Stimulated activated CD8-positive, alpha-beta memory T cell treated with anti-CD3 and anti-CD28 coated beads, Interleukin-7, amount 100 ng/mL, for 48 hours (primary cell): ENCODE results near the gene BRD4.
A peak's percentile ranks its signal among the peaks of the same experiment; 100 is the strongest.

Experiments
- DNase-seq, 2 donors: peaks; one replicate each; pipeline ENCODE4 v3.0.0-alpha.2; 2020; ENCODE audit warnings: low read depth in 1 of 2; ENCODE audit errors: extremely low read depth in 1 of 2

BRD4 gene

GRCh38 chr19:15268192-15268927 is 64.0 kb downstream of the BRD4 start:
- no peak for DNase-seq

DNA sequence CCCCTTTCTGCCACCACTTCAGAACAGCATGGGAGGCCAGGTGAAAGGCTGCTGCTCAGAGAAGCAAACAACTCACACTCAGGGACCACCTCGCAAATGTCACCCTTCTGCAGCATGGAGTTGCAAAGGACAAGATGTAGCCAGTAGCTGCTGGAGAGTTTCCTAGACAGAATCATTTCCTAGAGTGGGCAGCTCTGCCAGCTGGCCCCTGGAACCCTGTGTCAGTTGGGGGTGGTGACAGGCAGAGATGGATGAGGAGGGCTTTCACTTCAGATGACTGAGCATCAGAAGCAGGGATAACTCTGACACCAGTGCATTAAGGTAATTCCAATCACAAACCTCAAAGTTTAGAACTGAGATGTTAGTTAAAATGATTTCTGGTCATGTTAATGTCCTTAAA is 65.7 kb downstream of the BRD4 start:
- DNase-seq, result no peak

- DNase-seq, result no peak
These were observed 66.5 kb downstream of the BRD4 start for GRCh38 chr19:15265850-15266248.

DNA sequence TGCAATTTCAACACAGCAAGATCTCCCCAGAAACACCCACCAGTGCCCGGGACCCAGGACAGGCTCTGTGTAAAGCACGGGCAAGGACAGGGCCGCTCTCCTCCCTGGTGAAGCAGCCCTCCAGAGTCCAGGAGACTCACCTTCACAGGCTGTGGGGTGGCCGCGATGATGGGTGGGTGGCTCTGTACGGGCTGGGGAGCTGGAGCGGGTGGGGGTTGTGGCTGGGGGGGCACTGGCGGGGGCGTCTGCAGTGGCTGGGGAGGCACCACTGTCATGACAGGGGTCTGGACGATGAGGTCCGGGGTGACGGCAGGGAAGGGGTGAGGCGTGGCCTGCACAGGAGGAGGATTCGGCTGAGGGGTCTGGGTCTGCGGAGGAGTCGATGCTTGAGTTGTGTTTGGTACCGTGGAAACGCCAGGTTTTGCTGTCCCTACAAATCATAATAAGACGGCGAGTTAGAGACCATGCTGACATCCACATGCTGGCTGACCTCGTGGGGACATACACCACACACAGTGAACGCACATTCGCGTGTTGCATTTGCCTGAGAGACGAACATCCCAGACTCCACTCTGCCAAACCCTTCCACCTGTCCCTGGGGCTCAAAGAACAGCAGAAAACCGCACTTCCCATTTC is 67.0 kb downstream of the BRD4 start:
- DNase-seq, result no peak

DNA sequence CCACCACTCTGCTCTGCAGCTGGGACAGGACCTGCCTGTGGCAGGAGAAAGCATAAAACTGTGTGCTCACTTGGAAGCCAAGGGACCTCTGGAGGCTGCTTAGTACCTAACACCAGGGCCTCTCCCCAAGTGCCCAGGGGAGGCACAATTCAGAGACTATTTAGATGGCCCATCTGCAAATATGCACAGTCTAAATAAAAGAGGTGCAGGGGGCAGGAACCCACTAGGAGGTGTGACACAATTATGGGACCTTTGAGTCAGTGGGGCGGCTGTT is 67.5 kb downstream of the BRD4 start:
- DNase-seq, result no peak

DNA sequence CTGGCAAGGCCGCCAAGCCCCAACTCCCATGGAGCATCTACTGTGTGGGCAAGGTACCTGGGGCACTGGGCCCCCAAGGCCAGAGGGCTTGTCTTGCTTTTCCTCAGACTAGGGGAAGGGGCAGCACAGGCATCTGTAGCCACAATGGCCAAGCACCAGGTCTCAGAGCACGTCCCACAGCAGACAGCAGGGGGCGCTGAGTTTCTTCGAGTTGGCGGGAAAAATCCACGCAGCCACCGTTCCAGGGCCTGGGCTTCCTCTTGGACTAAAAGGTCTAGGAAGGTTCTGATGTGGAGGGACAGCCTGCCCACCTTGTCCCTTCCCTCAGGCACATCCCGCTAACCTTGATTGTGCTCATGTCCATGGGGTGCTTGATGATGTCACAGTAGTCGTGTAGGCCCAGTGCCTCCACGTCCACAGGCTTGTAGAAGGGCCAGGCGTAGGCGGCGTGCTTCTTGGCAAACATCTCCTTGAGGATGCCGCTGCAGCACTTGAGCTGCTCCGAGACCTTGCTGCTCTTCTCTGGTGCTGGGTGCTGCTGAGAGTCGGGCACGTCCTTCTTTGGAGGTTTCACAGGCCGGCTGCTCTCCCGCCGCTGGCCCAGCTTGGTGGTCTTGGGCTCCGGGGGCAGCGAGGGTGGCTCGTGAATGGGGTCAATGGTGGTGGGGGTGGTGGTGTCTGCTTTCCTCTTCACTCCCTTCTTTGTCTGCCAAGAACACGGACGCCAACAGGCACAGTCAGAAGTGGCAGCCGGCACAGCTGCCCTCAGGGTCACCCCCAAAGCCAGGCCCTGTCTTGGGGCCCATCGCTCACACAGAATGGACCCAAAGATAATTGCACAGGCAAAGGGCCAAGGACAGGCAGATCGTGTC is 68.0 kb downstream of the BRD4 start:
- DNase-seq, result peak; percentile 25 to 43

DNA sequence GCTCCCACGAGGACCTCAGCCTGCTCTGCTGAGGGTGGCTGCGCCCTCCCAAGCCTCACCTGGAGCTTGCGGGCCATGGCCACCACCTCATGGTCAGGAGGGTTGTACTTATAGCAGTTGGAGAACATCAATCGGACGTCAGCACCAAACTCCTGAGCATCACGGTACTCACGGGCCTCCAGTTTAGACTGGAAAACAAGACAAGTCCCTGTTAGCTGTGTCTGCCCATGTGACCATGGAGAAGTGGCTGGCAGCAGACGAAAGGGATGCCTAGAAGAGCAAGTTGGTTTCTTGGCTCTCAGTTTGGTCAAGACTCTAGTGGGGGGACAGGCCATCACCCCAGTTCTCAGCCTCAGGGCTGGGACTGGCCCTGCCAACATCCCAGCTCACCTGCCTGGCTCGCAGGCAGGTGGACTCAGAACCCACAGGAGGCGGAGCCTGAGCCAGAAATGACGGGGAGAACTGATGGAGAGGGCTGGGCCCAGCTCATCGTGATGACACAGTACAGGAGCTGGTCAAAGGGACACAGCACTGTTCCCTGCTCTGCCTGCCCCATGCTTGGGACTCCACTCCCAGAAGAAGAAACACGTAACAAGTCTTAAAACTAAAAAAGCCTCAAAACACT is 68.9 kb downstream of the BRD4 start:
- DNase-seq, result no peak

- no peak for DNase-seq
These were observed 70.3 kb downstream of the BRD4 start for GRCh38 chr19:15262011-15262410.

DNA sequence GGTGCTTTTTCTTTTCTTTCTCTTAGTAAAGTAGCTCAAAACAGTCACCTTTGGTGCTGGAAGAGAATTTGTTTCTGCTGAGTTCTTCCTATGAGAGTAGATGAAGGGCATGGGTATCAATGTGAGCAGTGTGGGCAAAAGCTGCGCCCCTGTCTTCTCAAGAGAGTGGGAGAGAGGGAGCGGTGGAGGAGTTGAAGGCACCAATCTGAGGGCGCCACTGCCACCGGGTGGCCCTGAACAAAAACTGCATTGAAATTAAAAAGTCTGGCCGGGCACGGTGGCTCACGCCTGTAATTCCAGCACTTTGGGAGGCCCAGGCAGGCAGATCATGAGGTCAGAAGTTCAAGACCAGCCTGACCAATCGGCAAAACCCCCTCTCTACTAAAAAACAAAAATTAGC is 71.4 kb downstream of the BRD4 start:
- no peak for DNase-seq

DNA sequence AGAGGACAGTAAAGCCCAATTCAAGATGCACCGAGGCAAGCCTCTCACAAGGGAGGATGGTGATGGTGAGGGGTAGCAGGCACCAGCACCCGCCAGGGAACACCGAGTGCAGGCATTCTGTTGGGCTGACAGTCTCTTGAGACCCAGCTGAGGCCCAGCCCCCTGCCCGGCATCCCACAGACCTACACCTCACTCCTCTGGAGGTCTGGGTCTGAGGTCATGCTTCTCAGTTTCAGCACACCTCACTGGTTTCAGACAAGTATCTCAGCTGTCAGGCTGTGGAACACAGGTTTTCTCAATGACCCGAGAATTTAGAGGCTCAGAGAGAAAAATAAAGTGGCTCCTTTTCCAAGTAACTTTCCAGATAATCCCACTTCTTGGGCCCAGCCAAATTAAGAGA is 72.4 kb downstream of the BRD4 start:
- DNase-seq, result no peak

DNA sequence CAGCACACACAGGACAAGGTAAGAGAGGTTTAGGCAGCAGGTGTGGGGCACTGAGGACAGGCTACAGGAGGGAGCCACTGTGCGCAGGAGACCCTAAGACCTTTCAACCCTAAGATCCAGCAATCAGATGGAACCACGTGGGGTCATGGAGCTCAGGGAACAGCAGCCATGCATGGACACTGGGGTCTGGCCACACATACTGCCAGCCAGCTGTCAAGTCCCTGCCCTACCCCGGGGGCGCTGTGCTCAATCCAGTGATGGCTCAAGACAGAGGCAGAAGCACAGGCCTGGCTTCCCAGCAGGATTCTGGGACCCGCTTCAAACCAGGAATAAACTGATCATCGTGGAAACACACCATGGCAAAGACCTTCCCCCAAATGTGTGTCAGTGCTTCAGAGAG is 74.6 kb downstream of the BRD4 start:
- DNase-seq, result no peak

- no peak for DNase-seq
These were observed 75.5 kb downstream of the BRD4 start for GRCh38 chr19:15256708-15257331.

DNA sequence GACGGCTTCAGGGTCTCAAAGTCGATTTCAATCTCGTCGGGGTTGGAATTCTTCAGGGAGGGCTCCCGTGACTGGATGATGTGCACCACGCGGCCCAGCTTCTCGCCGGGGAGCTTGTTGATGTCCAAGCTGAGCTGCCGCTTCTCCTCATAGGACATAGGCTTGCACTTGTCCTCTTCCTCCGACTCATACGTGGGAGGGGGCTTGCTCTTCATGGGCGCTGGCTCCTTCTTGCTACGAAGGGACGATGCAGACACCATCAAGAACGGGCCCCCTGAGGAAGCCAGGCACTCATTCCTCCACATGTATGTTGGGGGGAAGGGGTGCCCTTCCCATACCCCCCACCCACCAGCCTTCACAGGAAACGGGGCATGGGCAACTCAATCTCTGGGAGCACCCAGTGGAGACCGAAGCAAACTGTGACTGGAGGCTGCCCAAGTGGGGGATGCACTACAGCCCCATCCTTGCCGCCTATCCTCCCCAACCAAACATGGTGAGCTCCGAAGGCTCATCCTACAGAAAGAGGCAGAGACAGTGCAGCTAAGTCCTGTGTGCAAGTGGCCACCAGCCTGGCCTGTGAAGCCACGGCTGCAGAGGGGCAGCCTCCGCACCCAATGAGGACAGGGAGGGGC is 76.9 kb downstream of the BRD4 start:
- DNase-seq, result no peak

- no peak for DNase-seq
These were observed 77.8 kb downstream of the BRD4 start for GRCh38 chr19:15254547-15254946.

GRCh38 chr19:15253513-15253912 is 78.8 kb downstream of the BRD4 start:
- no peak for DNase-seq

DNA sequence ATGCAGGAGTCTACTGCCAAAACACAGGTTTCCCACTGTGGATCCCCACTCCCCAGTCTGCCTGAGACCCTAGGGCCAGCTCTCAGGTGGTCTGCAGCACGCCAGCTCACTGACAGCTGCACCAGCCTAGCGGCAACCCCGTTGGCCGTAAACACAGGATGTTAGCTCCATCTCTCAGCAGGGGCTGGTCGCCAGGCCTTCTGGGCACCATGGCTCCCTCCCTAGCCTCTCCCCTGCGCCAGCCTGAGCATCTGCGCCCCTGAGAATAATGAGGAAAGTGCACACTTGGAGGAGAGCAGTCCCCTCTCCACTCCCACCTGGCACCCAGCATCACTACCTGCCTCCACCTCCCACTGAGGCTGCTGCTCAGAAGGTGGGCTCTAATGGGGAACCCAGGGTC is 79.3 kb downstream of the BRD4 start:
- no peak for DNase-seq

DNA sequence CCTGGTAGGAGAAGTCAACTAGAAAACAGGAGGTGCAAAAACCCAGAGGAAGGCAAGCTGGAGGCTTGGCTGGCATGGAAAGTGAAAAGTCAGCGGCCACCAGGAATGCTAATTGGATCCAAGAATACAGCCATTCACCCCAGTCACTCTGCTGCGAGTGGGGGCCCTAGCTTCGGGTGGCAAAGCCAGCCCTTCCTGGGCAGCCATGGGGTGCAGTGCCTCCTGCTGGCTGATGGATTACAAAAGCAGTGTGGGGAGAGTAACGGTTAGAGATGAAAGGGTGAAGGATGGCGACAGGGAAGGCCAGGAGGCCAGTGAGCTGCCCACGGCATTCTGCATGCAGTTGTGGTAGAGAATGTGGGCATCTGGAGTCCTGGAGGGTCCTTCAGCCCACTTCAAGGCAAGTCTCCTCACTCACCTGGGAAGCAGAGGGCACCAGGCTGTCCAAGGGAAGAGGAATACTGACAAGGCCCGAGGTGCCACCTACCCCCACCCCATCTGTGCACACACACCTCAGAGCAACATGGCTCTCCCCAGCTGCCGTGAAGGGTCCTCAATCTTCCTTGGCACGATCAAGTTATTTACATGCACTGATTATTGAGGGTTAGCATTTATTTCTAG is 79.8 kb downstream of the BRD4 start:
- no peak for DNase-seq

DNA sequence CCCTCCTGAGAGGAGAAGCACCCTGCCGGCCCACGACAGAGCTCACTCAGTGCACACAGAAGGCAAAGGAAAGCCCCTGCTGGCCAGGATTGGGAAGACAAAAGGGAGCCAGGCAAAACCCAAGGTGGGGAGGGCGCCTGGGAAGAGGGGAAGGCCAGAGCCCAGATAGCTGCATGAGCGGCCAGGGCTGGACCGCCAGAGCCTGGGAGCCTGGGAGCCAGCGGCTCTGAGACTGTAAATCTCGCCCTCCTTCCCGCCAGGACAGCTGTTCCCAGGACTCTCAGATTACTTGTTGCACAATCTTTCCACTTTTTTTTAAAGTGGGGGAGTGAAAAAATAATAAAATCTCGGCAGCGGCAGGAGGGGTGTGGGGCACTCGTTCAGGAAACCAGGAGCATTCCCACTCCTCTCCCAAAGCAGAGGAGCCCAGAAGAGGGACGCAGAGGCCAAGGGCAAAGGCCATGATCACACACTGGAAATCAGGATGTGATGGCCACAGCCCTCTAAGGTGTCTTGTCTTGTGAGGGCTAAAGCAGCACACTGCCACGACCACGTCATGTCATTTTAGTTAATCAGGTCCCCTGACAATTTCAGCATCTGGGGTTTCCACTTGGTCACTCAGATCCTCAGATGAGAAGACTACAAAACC is 80.5 kb downstream of the BRD4 start:
- no peak for DNase-seq

- no peak for DNase-seq
These were observed 81.2 kb downstream of the BRD4 start for GRCh38 chr19:15251010-15251748.
